C4-2B (cell line): ENCODE data around the gene ROR1.

Source experiments
- H3K27ac ChIP-seq: fragments of 450-650 bp; 2 replicates; pipeline ENCODE4 v1.5.1; 2017
- CTCF ChIP-seq: fragments of 450-650 bp; conservative IDR thresholded peaks from 2 replicates; pipeline ENCODE4 v1.5.1; 2017; ENCODE audit warnings: mild to moderate bottlenecking
- ZFX ChIP-seq: fragments of 450-650 bp; IDR thresholded peaks from 2 replicates; pipeline ENCODE4 v1.6.1; 2017

ROR1 gene

GRCh38 chr1:64187646-64188045, 413.8 kb downstream of the ROR1 start:
- TF ChIP-seq CTCF (no peak), ZFX (no peak)
- H3K27ac ChIP-seq = no peak overlapping the region

- no peak overlapping the region for H3K27ac ChIP-seq
- TF ChIP-seq ZFX (no peak), CTCF (no peak)
These were observed 418.5 kb downstream of the ROR1 start for GRCh38 chr1:64192290-64192689.

DNA sequence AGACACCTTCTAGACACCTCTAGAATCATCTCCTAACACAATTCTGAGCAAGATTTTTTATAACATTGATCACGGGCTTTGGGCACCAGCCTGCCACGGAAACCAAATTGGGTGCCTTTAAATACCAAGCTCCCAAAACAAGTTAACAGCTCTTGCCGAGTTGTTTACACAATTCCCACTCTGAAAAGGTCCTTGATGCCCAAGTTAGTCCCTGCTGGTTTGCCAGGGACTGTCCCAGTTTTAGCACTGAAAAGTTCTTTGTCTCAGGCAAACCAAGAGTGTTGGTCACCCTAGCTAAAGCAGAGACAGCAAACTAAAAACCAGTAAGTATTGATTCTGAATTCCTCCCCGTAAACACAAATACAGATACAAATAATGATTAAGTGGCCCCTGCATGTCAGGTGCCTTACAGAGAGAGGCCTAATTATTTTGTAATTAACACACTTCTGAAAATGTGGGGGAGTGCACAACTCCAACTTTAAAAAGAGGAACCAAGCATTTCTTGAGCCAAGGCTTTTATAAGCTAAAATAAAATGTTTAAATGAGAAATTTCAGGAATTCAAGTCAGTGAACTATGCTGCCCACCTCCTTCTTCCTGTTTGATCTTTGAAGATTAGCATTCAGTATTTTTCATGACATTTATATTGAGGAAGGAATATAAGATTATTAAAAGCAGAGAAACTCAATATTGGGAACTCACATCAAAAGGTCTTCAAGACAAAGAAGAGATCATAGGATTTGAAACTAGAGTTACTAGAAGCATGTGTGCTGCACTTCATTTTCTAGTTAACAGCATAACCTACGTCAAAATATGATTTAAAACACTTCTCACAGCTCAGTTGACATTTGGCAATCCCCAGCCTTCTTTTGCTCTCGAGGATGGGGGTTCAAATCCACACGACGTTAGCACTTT, 420.6 kb downstream of the ROR1 start:
- H3K27ac ChIP-seq = no peak overlapping the region
- TF ChIP-seq ZFX = no peak
- TF ChIP-seq CTCF = no peak

DNA sequence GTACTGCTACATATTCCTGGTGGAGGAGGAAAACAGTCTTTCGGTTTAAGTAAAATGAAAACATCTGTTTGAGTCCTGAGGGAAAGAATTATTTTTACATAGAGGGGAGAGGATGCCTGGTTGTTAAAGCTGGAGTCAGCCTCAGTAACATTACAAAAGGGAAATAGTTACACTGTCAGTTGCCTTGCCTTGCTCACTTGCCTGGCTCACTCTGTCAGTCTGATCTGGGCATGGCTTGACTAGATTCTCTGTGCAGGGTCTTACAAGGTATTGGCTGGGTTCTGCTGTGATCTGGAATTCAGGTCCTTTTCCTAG, 421.2 kb downstream of the ROR1 start:
- TF ChIP-seq CTCF = no peak
- no peak overlapping the region for H3K27ac ChIP-seq

DNA sequence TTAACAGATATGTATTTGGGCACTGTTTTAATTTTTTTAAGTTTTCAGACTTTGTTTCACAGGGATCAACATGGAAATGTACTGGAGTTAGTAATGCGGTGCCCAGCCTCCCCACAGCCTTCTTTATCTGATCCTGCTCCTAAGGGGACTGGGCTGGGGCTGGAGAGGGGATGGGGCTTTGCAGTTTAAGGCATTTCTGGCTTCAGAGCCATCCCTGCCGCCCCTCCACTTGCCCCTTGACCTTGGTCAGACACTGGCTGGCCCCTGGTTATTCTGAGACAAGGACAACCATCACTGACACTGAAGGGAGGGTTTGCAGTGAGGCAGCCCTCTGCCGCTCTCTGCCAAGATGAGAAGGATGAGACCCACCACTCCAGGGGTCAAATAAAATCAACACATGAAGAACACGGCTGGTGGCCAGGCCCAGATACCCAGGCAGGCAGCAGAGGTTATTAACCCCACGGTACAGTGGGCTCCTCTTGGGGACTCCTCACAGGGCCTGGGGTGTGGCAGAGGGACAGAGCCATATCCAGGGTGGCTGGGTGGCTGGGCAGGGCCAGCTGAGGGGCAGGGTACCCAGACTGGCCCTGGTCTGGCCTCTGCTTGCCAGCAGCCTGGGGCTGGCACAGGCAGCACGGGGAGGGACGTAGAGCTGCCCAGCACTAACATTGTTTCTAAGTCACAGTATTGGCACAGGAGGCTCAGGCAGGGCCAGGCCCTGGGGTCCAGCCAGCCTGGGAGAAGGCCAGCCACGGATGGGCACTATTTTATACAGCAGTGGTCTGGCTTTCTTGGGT, 422.5 kb downstream of the ROR1 start:
- TF ChIP-seq ZFX (no peak), CTCF (no peak)
- no peak overlapping the region for H3K27ac ChIP-seq

- no peak overlapping the region for H3K27ac ChIP-seq
- no peak for TF ChIP-seq ZFX
- TF ChIP-seq CTCF = no peak
These were observed 423.3 kb downstream of the ROR1 start for GRCh38 chr1:64197076-64197475.

GRCh38 chr1:64199154-64199553, 425.3 kb downstream of the ROR1 start:
- H3K27ac ChIP-seq = no peak overlapping the region
- TF ChIP-seq ZFX (no peak), CTCF (no peak)
